ENCODE measurements around the gene CCDC40. TPM values are rescaled to one million over a fixed set of nuclear protein-coding genes. Genes with fewer than 3 reads are reported as not detected.

The CCDC40 gene
- total RNA-seq, 1 donor from 2014 or later = 4.5 TPM

DNA sequence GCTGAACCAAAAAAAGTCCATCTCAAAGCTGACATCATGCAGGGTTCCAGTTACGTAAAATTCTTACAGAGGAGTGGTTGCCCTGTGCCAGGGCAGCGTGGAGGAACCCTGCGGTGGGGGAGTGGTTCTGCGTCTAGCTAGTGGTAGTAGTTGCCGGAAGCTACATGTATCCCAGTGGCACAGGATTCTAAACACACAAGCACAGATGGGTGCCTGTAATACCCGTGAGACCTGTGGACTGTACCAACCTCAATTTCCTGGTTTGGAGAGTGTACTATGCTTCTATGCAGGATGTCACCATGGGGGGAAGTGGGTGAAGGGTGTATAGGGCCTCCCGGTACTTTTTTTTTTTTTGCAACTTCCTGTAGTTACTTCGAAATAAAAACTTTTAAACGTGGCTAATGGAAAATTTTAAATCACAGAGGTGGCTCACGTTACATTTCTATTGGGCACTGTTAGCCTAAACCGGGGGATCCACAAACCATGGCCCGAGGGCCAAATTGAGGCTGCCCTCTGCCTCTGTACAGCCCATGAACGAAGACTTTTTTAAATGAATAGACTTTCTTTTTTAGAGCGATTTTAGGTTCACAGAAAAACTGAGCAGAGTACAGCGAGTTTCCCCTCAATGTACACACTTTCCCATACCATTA is 39.3 kb upstream of the CCDC40 start:
- intact Hi-C loops (cut with DNase I) = no loop called here
- DNase-seq (no peak), ATAC-seq (ENCODE audit: poor library complexity) (no peak)

DNA sequence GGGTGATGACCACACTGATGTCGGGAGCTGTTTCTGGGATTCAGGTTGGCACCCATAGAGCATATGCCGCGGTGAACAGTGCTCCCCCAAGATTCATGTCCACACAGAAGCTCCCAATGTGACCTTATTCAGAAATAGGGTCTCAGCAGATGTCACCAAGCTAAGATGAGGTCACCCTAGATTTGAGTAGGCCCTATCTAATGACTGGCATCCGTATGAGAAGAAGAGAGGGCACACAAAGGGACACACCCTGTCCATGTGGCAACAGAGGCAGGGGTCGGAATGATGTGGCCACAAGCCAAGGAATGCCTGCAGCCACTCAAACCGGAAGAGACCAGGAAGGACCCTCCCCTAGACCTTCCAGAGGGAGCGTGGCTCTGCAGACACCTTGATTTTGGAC is 36.3 kb upstream of the CCDC40 start:
- DNase-seq (no peak), ATAC-seq (ENCODE audit: poor library complexity) (no peak)
- intact Hi-C loops (cut with DNase I) = no loop called here

DNA sequence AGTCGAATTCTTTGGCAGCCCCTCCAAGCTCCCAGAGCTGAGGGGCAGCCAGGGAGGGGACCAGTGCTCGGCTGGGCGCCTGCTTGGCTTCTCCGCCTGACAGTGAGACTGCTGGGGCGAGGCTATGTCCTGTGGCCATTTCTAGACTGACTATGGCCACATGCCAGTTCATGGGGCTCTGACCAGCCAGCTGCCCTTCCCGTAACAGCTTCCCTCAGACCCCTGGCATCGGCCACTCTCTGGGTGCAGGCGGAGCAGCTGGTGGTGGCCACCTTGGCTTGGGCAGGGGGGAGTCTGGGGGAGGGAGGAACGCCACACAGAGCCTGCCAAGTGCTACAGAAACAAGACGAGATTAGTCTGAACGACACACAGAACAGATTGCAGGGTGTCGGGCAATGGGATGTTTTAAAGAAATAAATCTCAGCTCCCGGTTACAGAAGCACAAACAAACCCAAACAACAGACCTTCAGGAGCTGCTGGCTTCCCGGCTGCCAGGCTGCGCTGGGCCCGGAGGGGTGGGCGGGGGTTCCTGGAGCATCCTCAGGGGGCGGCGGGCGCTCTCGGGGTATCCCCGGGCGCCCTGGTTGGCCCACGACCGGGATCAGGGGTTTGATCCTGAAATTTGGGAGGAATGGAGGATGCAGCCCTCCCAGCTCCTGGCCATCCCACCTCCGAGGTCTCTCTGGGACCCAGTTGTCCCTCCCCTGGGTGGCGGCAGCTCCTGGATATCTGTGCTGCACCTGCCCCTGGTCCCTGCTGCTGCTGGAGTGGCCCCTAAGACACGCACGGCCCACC is 35.3 kb upstream of the CCDC40 start:
- DNase-seq (no peak), ATAC-seq (ENCODE audit: poor library complexity) (peak; percentile 41)
- intact Hi-C loops (cut with DNase I) = no loop called here

DNA sequence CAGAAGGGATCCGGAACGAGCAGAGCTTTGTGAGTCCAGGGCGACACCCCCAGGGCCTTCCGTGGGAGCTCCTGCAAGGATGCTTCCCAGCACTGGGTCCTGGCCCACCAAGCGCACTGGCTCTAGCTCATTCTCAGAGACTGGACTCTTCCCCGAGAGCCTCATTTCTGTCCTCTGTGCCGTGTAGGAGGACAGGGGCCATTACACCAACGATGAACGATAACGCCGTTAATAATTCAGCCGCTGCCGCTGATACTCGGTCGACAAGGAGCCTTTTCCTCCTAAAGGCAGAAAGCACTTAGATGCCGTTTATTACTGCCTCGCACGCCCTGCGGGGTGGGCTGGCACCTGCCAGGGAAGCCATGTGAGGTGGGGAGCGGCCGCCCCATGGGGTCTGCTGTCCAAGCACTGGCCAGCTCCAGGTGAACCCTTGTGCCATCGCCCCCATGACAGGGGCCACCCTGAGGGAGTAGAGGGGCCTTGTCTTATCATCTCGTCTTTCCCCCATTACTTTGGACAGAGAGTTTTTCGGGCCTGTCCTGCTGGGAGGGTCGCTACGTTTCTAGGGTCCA is 34.3 kb upstream of the CCDC40 start:
- intact Hi-C loops (cut with DNase I) = no loop called here
- ATAC-seq (ENCODE audit: poor library complexity) = no peak
- no peak for DNase-seq

DNA sequence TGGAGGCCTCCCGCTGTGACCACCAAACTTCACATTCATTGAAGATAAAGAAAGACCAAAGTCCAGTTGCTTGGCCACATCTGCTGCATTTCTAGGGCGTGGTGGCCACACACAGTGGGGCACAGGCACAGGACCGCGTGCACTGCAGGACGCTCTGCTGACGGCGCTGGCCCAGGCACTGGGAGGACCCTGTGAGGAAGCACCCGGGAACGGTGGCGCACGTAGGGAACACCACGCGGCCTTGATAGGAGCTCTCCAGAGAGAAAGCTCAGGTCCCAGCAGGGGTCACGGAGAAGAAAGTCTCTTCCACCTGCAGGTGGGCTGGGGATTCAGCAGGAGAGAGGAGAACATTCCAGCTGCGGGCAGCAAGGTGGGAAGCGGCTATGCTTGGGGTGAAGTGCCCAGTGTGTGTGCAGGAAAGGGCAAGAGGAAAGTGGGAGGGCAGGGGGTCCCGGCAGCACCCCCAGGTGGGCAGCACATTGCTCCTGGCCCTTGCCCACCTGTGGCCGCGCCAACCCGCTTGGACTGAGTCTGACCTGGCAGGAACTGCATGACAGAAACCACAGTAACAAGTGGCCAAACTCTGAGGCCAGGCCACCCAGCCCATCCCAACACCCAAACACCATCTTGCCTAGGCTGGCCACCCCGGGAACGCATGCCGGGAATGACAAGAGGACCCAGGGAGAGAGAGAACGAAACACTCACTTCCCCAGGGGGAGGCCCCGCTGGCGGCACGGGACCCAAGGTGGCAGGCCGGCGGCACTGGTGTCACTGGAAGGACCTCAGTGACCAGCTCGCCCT is 33.6 kb upstream of the CCDC40 start:
- no peak for ATAC-seq (ENCODE audit: poor library complexity)
- intact Hi-C loops (cut with DNase I) = no loop called here
- DNase-seq = no peak

DNA sequence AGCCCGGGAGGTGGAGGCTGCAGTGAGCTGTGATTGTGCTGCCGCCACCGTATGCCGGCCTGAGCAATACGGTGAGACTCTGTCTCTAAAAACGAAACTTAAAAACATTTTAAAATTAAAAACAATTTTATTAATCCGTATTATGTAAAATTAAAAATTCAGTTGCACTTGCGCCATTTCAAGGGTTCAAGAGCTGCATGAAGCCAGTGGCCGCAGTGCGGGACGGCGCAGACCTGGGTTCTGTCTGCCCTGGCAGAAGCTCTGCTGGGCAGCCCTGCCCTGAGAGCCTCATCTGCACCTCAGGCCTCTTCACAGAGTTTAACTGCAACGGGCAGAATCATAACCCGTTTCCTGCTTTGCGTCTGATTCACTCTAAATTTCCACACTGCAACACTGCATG is 32.5 kb upstream of the CCDC40 start:
- intact Hi-C loops (cut with DNase I) = no loop called here
- ATAC-seq (ENCODE audit: poor library complexity) (no peak), DNase-seq (no peak)

DNA sequence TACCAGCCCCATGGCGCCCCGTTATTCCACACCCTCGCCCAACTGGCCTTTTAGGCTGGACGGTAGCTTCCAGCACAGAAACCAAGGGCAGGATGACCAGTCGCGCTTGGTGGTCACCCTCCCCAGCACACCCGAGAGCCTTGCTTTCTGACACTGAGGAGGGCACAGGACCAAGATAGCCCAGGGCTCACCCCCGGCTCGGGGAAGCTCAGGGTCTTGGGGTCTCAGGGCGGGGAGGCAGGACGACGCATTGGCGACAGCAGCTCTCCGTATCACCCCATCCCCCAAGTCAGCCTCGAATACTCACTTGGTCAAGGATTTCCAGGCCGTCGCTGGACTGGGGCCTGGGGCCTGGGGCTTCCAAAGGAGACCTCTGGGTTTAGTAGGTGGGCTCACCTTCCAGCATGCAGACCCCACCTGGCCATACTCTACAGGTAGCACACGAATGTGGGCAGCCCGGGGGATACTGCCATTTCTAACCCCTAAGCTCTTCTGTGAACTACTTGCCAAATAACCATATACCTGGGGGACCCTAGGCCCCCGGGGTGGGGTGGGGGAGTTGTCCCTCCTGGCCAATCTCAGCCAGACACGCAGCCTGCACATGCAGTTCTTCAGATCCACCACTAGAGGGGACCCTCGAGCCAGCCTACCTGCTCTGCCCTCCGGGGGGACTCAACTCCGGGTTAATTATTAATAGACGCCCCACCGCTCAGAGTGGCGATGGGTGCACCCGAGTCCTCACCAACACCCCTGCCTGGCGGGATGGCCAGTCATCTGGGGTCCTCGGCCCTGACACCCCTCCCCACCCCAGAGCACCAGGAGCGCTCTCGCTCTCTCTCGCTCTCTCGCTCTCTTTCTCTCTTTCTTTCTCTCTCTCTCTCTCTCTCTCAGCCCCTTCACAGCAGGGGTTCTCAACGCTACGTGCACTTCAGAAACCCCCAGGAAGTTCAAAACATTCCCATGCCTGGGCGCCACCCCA is 30.8 kb upstream of the CCDC40 start:
- DNase-seq (no peak), ATAC-seq (ENCODE audit: poor library complexity) (peak; percentile 55)
- intact Hi-C loops (cut with DNase I) = no loop called here

DNA sequence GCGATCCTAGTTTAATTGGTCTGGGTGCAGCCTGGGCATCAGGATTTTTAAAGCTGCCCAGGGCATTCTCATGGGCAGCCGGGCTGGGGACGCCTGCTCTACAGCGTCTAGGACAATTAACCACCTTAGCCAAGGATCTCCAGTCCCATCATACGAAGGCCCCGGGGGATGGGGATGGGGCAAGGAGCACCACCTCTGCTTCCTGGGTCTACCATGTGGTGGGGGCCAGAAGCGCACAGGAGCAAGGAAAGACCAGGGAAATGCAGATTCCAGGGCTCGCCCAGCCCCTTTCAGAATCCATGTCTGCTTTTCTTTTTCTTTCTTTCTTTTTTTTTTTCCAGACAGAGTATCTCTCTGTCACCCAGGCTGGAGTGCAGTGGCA is 30.1 kb upstream of the CCDC40 start:
- DNase-seq (no peak), ATAC-seq (ENCODE audit: poor library complexity) (no peak)
- intact Hi-C loops (cut with DNase I) = no loop called here

DNA sequence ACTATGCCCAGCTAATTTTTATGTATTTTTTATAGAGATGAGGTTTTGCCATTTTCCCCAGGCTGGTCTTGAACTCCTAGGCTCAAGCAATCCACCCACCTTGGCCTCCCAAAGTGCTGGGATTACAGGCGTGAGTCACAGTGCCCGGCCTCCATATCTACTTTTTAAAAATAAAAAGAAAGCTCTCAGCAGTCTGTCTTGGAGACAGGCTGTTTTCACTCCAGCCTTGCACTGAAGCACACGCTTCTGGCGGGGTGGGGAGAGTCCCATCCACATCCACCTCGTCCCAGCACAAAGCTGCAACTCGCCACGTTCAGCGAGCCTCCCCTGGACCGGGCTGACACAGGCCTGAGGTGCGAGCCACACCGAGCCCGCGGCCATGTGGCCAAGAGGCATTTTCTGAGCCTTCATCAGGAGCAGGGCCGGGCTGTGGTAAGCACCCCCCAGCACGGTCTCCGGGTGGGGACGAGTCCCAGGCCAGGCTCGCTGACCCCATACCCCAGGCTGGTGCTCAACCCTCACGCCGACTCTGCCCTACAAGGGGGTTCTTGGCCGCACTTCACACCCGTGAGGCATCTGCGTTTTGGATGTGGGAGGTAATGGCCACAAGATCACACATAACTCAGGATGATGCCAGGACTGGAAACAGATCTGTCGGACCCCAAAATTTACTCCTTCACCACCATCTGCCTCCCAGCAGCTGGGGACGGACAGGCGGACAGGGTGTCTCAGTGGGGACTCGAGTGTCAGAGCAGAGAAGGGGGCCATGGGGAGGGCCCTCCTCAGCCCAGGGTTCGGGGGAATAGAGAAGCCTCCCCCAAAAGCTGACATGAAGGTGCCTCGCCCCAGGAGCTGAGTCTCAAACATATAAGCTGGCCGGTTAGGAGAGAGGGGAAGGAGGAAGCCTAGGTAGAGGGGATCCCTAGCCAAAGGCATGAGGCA is 29.4 kb upstream of the CCDC40 start:
- no peak for DNase-seq
- intact Hi-C loops (cut with DNase I) = no loop called here

DNA sequence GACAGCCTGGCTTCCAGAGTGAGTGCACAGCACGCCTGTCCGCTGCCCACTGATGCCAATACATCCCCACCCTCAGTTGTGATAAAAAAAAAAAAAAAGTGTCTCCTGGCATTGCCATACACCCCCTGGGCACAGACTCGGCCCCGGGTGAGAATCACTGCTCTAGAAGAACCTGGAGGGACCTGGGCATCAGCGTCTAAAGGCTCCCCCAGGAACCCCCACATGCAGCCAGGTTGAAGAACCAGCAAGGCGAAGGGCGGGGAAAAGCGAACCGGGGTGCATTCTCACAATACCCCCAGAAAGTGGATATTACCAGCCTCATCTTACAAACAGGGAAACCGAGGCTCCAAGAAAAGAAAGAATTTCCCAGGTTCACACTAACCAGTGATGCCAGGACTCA is 28.5 kb upstream of the CCDC40 start:
- no peak for ATAC-seq (ENCODE audit: poor library complexity)
- intact Hi-C loops (cut with DNase I) = no loop called here
- no peak for DNase-seq

More for the DNA sequence above, 29.4 kb upstream of the CCDC40 start:
- ATAC-seq (ENCODE audit: poor library complexity) = no peak

DNA sequence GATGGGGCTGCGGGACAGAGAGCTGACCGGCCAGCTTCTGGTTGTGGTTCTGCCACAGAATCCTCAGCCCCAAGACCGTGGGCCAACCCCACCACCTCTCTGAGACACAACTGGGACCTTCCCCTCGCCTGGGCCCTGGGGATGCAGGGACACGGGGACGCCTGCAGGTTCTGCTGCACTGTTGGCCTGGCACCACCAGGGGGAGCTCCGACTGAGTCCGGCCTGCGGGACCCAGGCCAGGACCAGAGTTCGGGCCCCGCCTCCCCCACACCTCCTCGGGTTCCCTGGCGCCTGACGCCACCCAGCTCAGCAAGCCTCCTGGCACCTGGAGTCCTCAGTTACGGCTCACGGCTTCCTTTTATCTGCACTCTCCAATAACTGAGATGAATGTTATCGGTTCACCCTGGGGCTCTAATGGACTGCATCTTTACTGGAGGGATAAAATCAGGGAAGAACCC is 28.0 kb upstream of the CCDC40 start:
- intact Hi-C loops (cut with DNase I) = no loop called here
- peak; percentile 84 for ATAC-seq (ENCODE audit: poor library complexity)
- peak; percentile 88 for DNase-seq

DNA sequence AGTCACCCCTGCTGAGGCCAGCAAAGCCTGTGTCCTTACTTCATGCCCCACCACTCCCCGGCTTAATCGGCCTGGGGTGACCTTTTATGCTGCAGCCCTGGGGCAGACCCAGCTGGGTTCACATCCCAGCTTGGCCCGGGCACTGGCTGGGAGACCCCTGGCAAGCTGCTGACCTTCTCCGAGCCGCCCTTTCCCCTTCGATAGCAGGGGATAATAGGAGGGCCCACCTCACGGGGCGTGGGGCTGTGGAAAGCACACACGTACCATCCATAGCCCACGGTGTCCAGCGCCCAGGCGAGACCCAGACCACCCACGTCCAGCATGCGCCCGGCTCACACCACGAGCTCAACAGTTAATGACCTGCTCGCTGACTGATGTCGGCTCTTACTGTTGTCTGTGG is 27.6 kb upstream of the CCDC40 start:
- ATAC-seq (ENCODE audit: poor library complexity) (peak; percentile 4), DNase-seq (no peak)
- intact Hi-C loops (cut with DNase I) = no loop called here

DNA sequence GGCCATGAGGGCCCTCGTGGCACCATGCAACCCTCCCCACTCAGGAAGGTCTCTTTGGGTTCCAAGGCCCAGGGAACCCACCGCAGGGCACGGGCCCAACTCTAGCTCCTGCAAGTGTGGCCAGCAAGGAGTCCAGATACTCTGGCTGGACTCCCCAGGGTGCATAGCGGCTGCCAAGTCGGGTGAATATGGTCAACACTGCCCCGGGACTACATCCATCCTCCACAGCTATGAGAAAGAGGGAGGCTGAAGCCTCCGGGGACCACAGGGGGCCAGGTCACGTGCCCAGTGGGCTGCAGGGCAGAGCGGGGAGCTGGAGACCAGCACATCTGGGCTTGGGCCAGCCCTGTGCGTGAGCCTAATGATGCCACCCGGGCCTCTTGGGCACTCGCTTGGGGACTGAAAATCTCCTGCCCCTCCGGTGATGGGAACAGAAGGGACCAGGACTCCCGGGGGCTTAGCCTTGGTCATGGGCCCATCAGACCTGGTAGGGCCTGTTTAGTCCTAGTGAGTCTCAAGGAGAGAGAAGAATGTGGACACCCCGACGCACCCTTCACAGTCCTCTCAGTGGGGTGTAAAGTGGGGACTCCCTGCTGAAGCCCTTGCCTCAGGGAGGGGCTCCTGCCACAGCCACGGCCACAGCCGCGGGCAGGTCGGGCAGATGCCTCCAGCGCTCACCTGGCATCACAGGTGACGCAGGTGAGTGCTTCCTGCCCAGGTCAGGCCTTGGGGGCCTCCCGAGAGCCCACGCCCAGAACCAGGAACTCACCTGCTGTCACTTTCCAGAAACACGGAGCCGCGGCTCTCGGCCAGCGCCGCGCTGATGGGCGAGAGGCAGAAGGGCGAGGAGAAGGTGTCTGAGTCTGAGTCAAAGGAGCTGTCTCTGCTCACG is 26.8 kb upstream of the CCDC40 start:
- ATAC-seq (ENCODE audit: poor library complexity) (no peak), DNase-seq (no peak)
- intact Hi-C loops (cut with DNase I) = no loop called here

DNA sequence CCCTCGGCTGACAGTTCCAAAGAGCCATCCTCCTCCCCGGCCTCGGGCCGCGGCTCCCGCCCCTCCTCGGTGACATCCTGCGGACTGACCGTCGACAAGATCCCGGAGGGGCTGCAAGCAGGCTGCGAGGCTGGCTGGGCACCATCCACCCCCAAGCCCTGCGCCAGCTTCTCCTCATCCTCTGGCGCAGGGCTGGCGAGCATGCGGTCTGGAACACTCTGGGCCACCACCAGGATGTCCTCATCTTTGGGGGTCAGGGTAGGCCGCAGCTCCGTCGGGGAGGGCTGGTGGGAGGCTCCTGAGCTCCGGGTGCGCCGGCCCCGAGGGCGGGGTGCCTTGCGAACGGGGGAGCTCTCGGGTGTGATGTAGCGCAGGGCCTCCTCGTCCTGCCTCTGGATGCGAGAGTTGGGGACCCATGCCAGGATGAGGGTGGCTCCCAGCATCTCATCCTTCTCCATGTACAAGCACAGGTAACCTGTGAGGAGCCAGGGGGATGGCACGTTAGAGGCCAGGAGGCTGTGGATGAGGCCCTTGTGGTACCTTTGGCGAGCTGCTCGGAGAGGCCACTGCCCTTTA is 26.1 kb upstream of the CCDC40 start:
- intact Hi-C loops (cut with DNase I) = no loop called here
- ATAC-seq (ENCODE audit: poor library complexity) (no peak), DNase-seq (no peak)

DNA sequence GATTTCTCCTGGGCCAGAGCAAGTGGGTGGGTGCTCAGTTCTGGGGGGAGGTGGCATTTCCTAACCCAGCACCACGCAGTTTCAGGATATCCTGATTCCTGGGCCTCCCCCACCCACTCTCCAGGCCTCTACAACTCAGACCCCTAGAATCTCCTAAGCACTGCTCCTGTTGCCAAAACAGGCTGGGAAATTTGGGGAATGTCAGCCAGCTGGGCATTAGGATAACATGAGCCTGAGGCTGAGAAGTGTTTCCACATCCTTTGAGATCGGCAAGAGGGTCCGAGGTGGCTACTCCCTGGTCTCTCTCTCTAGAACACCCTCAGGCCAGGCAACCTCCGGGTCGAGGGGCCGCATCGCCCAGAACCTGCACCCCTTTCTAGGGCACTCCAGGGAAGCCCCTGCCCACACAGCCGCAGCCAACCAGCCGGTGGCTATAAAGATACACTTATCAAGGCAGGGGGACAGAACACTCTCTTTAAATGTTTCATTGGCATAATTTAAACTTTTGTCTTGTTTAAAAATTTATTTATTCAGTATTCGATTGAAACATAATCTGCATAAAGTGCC is 24.4 kb upstream of the CCDC40 start:
- ATAC-seq (ENCODE audit: poor library complexity) = no peak
- DNase-seq = no peak
- intact Hi-C loops (cut with DNase I) = no loop called here
